T-helper 2 cell (primary cell): ENCODE measurements around the gene WWOX.

ENCODE experiments used
- DNase-seq, 5 experiments: peaks; one replicate each; pipeline versions ENCODE4 v3.0.0 to v3.0.0-alpha.2; 2012 to 2022

Gene WWOX

DNA sequence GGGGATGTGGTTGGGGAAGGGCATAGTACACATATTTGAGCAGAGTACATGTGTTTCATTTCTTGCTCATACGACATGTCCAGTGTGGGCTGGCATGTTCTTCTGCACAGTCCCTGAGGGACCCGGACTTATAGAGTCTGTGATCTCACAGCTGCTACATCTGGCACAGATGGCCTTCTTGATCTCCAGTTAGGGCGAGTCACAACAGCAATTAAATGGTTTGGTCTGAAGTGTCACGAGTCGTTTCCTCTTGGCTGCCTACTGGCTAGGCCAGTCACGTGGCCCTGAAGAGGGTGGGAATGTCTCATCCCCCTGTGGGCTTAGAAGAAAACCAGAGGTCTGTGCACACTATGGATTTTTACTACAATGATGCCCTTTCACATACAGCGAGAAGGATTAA, 443.6 kb downstream of the WWOX start:
- no peak for DNase-seq

DNA sequence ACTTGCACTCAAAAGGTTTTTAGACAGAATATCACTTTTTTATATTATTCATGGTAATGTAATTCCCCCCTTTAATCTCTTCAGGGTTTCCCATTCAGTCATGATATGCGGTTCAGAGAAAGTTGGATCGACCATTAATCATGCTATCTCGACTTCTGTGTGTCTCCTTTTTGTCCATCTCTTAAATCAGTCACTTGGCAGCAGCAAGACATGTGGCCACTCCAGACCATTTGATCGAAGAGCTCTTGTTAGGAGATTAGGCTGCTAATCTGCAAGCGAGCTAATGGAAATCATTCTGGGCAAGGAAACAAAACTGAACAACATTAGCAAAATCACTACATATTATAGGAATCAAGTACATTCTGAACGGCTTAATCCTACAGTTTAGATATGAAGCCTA, 449.9 kb downstream of the WWOX start:
- no peak for DNase-seq

DNA sequence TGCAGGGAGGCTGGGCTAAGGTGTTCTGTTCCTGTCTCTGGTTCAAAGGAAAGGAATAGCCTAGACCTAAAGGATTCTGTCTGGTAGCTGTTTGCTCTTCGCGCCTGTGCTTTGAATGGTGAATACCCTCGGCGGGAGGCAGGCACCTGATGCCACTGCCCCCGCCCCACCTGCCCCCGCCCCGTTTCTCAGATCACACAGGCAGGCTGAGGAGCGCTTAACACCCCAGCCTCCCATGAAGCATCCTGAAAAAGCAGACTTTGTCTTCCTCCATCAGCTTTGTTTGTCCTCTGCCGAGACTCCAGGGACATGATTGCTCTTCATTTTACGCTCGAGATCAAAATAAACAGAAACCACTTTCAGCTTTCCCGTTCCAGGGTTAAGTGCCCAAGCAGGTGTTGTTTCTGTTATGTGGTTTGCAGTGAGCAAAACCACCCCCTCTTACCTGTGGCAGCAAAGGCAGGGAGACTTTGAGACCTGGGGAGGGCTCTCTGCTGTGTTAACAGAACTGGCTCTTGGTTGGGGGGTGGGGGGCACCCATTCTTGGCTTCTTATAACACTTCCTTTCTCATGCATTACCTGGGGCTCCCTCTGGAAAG, 452.1 kb downstream of the WWOX start:
- no peak for DNase-seq

DNA sequence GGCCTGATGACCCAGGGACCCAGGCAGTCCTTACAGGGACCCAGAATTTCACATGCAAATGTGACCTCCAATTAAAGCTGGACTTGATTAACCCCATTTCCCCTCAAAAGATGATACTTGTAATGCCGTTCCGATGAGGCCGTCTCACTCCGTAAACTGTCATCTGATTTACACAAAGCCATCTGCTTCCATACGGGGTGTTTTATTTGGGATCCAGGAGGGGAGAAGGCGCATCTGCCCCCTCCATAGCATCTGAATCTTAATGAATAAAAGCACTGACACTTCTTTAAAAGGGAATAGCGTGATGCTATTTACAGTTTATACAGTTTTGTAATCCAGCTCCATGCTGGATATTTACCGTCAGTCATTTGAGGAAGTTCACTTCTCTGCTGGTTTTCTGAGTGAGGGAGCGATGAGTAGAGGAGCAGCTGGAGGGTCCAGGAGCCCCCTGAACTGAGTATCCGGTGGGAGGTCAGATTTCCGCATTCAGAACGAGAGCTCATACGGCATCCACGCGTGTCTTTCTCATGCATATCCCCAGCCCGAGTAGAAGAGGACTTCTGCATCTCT, 452.7 kb downstream of the WWOX start:
- DNase-seq: no peak

DNA sequence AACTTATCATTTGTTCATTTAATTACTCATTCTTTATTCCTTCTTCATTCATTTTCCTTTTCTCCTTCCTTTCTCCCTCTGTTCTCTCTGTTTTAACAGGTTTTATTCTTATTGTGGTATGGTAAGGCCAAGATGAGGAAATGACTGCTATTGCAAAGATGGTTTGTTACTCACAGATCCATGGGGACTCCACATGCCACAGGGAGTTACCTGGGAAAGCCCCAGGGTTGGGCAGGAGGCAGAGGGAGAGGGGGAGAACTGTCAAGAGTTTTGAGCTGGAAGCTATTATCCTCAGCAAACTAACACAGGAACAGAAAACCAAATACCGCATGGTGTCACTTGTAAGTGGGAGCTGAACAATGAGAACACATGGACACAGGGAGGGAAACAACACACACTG, 453.3 kb downstream of the WWOX start:
- no peak for DNase-seq

DNA sequence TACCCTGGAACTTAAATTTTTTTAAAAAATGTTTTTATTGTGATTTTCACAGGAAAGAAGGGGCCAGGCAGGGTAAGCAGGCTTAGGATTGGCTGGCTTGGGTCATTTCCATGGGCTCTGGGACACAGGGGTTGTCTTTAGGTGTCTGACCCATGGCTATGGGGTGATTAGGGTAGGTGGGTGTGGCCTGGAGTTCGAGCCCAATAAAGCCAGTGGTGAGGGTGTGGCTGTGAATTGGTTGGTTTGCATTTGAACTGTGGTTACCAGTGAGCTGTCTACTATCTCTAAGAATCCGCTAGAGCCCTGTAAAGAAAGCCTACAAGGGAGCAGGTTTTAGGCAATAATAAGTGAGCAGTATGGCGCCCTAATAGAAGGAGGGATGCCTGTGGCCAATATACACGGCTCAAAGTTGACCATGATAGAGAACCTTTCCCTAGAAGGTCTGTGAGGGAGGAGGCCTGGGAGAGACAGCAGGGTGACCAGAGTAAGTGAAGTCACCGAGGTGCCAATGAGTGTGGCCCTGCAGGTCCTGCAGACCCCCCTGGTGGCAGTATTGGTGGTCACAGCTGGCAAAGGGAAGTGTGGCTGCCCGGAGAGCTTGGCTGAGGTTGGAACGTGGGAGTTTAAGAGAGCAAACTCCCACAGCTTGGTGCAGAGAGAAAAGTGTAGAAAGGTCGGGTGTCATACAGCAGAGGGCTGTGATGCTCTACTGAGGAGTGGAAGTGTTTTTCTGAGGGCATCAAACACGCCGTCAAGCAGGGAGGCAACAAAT, 454.0 kb downstream of the WWOX start:
- DNase-seq: no peak

DNA sequence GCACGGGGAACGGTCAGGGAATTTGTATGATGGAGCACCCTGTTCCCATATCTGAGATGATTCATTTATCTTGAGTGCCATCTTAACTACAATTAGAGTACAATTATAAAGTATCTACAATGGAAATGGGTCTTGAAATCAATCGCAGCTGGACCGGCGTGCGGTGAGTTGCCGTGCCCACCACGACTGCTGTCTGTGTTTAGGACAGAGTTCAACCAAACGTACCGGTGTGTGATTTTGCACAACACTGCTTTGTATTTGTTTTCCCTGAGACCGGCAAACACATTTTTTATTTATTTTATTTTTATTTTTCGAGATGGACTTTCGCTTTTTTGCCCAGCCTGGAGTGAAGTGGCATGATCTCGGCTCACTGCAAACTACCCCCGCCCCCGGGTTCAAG, 457.0 kb downstream of the WWOX start:
- DNase-seq: no peak

DNA sequence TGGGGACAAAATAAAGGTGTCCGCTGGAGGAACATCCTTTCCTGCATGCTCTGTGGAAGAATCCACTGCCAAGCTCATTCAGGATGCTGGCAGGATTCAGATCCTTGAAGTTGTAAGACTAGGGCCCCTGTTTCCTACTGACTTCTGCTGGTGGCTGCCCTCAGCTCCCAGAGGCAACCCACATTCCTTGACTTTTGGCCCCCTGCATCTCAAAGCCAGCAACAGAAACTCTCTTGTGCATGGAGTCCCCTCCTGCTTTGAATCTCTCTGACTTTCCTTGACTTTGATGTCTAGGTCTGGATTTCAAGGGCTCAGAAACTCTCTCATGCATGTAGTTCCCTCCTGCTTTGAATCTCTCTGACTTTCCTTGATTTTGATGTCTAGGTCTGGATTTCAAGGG, 461.5 kb downstream of the WWOX start:
- DNase-seq: no peak

DNA sequence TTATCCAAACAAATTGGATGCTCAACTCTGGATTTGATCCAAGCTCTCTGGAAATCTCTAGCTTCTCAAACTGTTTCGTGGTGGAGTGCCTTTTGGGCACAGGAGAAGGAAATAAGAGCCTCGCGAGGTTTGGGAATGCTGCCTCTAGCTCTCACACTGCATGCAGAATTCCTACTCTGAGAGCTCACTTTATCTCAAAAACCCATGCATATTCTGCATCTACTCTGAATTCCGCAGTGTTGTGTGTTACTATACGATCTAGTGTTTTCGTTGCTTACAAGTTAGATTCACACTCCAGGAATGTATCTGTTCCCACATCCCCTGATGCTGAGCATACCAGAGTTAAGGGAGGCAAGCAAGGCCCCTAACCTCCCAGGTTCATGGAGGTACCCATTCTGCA, 462.7 kb downstream of the WWOX start:
- no peak for DNase-seq

DNA sequence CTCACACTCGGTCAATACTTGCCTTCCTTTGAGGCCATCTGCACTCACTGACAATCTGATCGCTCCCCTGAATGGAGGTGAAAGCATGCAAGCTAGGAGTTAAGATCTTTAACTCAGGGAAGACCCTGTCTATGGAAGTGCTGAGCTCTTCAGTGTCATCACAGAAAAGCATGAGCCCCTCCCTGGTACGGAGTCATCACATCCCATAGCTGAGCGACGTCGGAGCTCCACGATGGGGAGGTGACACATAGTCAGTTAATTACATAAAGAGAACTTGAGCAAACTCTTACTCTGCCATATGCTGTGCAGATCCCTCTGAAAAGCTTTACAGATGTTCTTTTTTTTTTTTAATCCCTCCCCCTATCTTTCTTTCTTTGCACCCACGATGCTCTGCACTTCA, 463.2 kb downstream of the WWOX start:
- DNase-seq: no peak

DNA sequence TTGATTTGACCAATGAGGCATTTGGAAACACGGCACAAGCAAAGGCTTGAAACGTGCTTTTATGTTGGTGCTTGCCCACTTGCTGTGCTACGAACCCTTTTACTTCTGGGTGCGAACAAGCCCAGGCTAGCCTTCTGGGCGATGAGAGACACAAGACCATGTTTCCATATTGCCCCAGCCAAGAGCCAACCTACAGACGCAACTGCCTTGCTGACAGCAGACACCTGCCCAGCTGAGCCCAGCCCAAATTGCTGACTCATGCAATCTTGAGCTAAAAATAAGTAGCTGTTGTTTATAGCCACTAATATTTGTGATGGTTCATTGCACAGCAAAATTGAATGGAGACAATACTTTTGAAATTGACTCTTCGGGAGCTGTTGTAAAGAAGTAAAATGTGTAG, 464.5 kb downstream of the WWOX start:
- no peak for DNase-seq

DNA sequence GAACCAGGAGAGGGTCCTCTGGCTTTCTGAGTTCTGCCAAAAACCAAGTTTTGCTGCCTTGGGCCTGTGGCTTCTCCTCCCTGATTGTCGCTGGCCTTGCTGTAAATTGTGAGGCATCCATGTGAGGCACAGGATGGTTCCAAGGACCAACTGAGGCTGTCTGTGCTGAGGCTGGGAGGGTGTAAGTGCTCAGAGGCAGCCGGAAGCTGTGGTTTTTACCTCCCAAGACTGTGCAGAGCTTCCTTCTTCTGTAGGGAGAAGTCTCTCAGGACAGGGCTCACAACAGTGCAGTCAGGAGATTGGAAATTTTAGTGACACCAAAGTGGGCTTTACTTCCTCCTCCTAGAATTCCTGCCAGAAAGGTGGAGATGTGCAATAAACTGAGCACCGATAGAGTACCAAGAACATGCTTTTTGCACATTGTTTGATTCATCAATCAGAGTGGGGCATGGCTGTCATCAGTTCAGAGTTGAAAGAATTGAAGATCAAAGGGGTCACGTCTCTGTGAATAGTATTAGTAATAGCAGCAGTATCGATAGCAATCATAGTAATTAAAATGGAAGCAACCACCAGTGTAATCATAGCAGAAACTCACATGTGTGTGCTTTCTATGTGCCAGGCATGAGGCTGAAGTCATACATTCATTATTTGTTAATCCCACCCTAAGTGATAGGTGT, 467.1 kb downstream of the WWOX start:
- DNase-seq: peak in 1 of 5 experiments; percentile 42

DNA sequence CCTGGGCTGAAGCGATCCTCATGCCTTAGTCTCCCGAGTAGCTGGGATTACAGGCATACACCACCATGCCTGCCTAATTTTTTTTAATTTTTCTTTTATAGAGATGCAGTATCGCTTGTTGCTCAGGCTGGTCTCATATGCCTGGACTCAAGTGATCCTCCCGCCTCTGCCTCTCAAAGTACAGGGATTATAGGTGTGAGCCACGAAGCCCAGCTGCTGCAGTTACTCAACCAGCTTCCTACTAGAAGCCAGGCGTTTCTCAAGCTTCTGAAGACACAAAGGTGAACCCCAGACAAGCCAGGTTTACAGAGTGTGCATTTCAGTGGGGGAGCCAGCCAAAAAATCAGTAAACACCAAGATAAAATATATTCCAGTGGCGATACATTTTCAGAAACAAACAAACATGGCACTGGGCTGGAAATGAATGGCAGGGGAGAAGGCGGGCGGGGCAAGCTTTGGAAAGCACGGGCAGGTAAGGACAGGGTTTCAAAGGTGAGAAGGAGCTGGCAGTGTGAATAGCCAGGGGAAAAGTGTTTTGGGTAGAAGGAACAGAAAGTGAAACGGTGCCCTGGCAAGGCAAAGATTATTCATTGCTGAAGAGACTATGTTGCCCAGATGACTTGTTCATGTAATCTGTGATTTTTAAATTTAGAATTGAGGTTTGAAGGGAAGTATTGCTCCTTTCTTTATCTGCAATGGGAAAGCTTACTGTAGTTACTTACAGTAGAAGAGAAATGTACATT, 471.1 kb downstream of the WWOX start:
- peak in 1 of 5 experiments; percentile 29 for DNase-seq

DNA sequence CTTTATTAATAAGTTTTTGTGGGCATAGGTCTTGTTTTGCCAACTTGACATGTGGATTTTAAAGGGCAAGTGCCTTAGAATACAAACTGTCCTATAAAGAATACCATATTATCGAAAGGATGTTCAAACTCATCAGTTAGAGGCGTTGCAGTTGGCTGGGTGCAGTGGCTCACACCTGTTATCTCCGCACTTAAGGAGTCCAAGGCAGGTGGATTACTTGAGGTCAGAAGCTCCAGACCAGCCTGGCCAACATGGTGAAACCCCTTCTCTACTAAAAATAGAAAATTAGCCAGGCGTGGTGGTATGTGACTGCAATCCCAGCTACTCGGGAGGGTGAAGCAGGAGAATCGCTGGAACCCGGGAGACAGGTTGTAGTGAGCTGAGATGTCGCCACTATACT, 472.0 kb downstream of the WWOX start:
- DNase-seq: no peak

DNA sequence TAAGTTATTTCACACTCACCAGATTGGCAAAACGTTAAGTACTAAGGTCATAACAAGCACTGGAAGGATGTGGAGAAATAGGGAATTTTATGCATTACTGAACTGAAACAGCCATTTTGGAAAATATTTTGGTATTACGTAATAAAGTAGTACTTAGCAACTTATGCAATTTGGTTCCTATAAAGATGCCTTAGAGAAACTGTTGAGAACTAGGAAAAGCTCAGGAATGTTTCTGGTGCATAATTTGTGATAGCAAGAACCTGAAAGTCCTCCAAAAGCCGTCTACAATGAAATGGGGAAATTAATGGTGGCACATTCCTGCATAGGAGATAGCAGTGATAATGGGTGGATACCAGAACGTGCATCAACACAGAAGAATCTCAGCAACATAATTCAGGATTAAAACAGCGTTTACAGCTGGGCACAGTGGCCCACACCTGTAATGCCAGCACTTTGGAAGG, 472.5 kb downstream of the WWOX start:
- DNase-seq: no peak

DNA sequence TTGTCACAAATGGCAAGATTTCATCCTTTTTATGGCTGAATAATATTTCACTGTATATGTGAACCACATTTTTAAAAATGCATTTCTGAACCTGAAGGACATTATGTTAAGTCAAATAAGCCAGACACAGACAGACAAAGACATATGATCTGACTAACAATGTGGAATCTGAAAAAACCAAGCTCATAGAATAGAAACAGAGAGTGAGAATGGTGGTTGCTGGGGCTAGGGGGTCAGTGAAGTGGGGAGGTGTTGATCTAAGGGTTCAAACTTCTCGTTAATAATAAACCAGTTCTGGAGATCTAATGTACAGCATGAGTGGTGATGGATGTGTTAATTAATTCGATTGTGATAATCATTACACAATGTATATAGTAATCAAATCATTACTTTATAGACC, 475.1 kb downstream of the WWOX start:
- DNase-seq: no peak

DNA sequence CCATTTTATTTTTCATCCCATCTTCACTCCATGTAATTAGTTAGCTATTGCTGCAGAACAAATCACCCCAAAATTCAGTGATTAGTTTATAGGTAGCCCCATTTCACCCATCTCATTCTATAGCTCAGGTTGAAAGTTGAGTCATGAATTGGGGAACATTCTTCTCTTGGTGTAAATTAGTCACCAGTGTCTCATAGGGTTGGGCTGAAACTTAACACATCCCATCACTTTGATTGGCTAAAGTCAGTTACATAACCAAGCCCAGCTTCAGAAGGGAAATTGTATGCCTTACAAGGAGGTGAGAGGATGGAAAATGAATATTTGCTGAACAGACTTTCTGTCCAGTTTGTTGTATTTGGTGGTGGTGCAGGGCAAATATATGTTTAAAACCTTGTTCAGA, 477.5 kb downstream of the WWOX start:
- DNase-seq: no peak

DNA sequence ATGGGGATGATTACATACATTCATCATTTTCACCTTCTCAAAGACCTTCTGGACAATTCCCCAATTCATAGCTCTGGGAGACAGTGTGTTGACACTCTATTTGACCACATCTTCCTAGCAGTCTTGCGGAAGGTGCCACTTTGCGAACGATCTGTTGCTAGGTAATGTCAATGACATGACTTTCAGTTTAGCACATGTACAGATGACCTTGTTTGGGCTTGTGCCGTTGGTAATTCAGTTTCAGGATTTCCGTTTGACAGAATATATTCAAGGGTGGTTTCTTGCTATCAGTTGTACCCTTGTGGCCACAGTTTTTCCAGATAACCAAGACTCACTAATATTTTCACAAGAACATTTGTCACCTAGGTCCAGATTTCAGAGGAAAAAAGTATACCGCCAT, 478.2 kb downstream of the WWOX start:
- DNase-seq: peak in 1 of 5 experiments; percentile 36

DNA sequence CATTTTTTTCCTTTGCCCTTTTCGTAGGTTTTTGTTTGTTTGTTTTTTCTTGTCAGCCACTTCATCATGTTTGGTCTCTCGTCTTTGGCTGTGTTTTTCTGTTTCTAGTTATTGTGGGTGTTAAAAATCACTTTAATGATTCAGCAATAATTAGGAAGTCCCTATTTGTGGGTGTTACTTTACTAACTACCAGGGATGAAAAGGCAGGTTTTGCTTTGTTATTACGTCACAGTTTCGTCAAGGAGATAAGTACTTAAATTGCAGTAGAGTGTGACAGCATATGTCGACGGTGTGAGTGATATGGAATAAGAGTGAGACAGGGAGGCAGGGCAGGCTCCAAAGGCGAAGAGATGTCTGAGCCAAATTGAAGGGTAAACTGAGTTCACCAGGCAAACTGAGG, 479.6 kb downstream of the WWOX start:
- no peak for DNase-seq

DNA sequence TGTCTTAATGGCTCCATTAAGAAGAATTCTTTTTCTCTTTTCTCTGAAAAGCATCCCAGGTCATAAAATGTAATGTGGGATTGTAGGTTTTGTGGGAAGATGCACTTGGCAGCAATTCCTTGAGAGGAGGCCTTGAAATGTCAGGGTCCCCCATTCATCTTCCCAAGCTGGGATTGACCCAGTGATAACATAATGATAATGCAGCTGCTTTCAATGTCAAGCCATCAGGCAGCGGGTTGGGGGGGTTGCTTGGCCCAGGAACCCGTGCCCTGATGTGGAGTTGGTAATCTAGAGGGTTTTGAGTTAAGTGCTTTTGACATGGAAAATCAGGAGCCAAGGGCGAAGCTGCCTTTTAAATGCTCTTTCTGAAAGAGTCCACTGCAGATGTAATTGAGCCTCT, 484.0 kb downstream of the WWOX start:
- DNase-seq: no peak

DNA sequence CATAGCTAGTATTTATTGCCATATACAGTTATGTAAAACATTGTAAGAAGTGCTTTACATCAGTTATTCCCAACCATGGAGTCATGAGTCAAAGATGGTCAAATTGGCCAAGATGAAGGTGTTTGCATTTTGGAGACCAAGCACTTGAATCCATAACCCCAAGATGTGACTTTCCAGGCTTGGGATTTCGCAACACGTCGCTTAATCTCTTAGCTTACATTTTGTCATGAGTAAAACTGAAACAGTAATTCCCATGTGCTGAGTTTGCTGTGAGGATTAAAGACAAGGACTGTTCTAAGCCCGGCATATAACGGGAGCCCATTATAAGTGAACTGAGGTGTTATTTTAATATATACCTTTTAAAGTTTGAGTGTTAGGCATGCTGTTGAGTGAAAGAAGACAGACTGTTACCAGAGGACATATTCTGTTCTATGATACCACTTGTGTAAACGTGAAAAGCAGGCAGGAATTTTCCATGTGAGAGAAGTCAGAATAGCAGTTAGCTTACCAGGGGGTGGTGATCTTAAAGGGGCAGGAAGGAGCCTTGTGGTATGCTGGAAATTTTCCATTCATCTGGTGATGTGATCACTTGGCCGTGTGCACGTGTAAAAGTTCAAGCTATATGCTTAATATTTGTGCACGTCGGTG, 484.9 kb downstream of the WWOX start:
- DNase-seq: no peak

DNA sequence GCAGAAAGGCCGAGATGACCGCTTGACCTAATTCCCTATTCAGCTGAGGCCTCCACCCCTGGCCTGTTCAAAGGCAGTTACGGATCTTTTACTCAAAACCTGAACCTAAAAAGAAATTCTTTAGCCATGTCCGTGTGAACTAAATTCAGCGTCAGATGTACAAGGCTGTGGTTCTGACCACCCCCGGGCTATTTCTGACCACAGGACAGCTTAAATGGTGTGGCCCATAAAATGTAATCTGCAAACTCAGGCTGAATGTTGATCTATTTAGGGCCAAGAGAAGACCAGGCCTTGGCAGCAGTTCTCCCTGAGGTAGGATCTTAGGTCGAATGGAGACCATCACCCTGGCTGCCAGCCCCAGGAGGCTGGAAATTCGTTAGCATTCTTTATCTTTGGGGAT, 485.5 kb downstream of the WWOX start:
- DNase-seq: no peak

DNA sequence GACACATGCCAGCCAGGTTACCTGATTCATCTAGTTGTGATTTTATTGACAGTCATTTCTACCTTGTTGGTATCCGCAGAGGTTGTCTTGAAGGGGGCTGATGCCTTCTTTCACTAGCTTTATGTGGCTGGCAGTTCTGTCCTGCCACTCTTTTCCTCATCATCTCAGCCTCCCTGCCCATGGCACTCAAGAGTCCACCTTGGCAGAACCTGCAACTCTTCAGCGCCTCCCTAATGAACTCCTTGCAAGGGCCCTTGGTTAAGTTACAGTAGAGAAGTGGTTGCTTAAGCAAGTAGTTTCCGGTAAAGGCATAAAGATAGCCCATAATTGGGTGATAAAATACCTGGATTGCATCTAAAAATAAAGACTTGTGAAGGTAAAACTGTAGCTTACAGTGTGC, 489.9 kb downstream of the WWOX start:
- DNase-seq: no peak
